ENCODE results near the gene KCNH6. TPM values are rescaled to one million over a fixed set of nuclear protein-coding genes. Genes with fewer than 3 reads are reported as not detected.

The KCNH6 gene
- total and polyA plus RNA-seq, 5 donors from 2014 or later, result not detected

- Histone ChIP-seq H3K36me3 (ENCODE audit: control insufficient read depth, insufficient read depth, low read length) (no peaks in the 10 kb centered on the region), H3K27ac (ENCODE audit: insufficient read depth, low read length, poor library complexity, severe bottlenecking) (no peak overlapping the region), H3K9me3 (ENCODE audit: control insufficient read depth in 2 of 2, low read length in 2 of 2) (no peaks in the 10 kb centered on the region), H3K4me3 (ENCODE audit: low read depth, low read length) (no peak overlapping the region), H3K27me3 (ENCODE audit: control insufficient read depth, insufficient read depth, low read length) (no peaks in the 10 kb centered on the region), H3K4me1 (ENCODE audit: control insufficient read depth, insufficient read depth, low read length, poor library complexity, severe bottlenecking) (no peaks in the 10 kb centered on the region)
- ATAC-seq (ENCODE audit: low read depth in 2 of 2) (no peak), DNase-seq (no peak)
- H3K36me3 Mint-ChIP-seq, result no peaks in the 10 kb centered on the region
- peaks cover 0 to 1% (median 0%) of the 10 kb centered on the region in 7 donors for H3K9me3 Mint-ChIP-seq
- peaks cover 9% of the 10 kb centered on the region for H3K27me3 Mint-ChIP-seq
- no peak overlapping the region for H3K4me3 Mint-ChIP-seq
- H3K27ac Mint-ChIP-seq, result no peak overlapping the region
- H3K4me1 Mint-ChIP-seq, result no peaks in the 10 kb centered on the region
These were observed 32.2 kb upstream of the KCNH6 start for GRCh38 chr17:63490858-63491400.

GRCh38 chr17:63491413-63491812 is 31.7 kb upstream of the KCNH6 start:
- Histone ChIP-seq H3K4me1 (ENCODE audit: control insufficient read depth, insufficient read depth, low read length, poor library complexity, severe bottlenecking) (no peaks in the 10 kb centered on the region), H3K36me3 (ENCODE audit: control insufficient read depth, insufficient read depth, low read length) (no peaks in the 10 kb centered on the region), H3K27me3 (ENCODE audit: control insufficient read depth, insufficient read depth, low read length) (no peaks in the 10 kb centered on the region), H3K9me3 (ENCODE audit: control insufficient read depth in 2 of 2, low read length in 2 of 2) (no peaks in the 10 kb centered on the region), H3K27ac (ENCODE audit: insufficient read depth, low read length, poor library complexity, severe bottlenecking) (no peak overlapping the region), H3K4me3 (ENCODE audit: low read depth, low read length) (no peak overlapping the region)
- DNase-seq (no peak), ATAC-seq (ENCODE audit: low read depth in 2 of 2) (no peak)
- no peaks in the 10 kb centered on the region for H3K36me3 Mint-ChIP-seq
- H3K27ac Mint-ChIP-seq, result no peak overlapping the region
- H3K27me3 Mint-ChIP-seq, result peaks cover 4% of the 10 kb centered on the region
- H3K9me3 Mint-ChIP-seq, result peaks cover 0 to 1% (median 0%) of the 10 kb centered on the region in 7 donors
- H3K4me3 Mint-ChIP-seq, result no peak overlapping the region
- H3K4me1 Mint-ChIP-seq, result no peaks in the 10 kb centered on the region

- Histone ChIP-seq H3K9me3 (ENCODE audit: control insufficient read depth in 2 of 2, low read length in 2 of 2) (no peaks in the 10 kb centered on the region), H3K36me3 (ENCODE audit: control insufficient read depth, insufficient read depth, low read length) (no peaks in the 10 kb centered on the region), H3K27ac (ENCODE audit: insufficient read depth, low read length, poor library complexity, severe bottlenecking) (no peak overlapping the region), H3K27me3 (ENCODE audit: control insufficient read depth, insufficient read depth, low read length) (no peaks in the 10 kb centered on the region), H3K4me1 (ENCODE audit: control insufficient read depth, insufficient read depth, low read length, poor library complexity, severe bottlenecking) (no peaks in the 10 kb centered on the region), H3K4me3 (ENCODE audit: low read depth, low read length) (no peak overlapping the region)
- Mint-ChIP-seq H3K4me3 (no peak overlapping the region), H3K4me1 (no peaks in the 10 kb centered on the region), H3K27me3 (peaks cover 4% of the 10 kb centered on the region), H3K27ac (no peak overlapping the region), H3K9me3 (peaks cover 0 to 1% (median 0%) of the 10 kb centered on the region in 7 donors), H3K36me3 (no peaks in the 10 kb centered on the region)
- DNase-seq (no peak), ATAC-seq (ENCODE audit: low read depth in 2 of 2) (no peak)
These were observed 31.1 kb upstream of the KCNH6 start for GRCh38 chr17:63491977-63492618.

- no peaks in the 10 kb centered on the region for H3K9me3 ChIP-seq (ENCODE audit: control insufficient read depth in 2 of 2, low read length in 2 of 2)
- Mint-ChIP-seq H3K27ac (no peak overlapping the region), H3K9me3 (peaks cover 0 to 1% (median 0%) of the 10 kb centered on the region in 7 donors), H3K4me3 (no peak overlapping the region), H3K27me3 (peaks cover 4% of the 10 kb centered on the region), H3K4me1 (no peaks in the 10 kb centered on the region), H3K36me3 (no peaks in the 10 kb centered on the region)
- H3K27me3 ChIP-seq (ENCODE audit: control insufficient read depth, insufficient read depth, low read length), result no peaks in the 10 kb centered on the region
- no peak for DNase-seq
- no peak overlapping the region for H3K27ac ChIP-seq (ENCODE audit: insufficient read depth, low read length, poor library complexity, severe bottlenecking)
- H3K4me1 ChIP-seq (ENCODE audit: control insufficient read depth, insufficient read depth, low read length, poor library complexity, severe bottlenecking), result no peaks in the 10 kb centered on the region
- no peaks in the 10 kb centered on the region for H3K36me3 ChIP-seq (ENCODE audit: control insufficient read depth, insufficient read depth, low read length)
- no peak for ATAC-seq (ENCODE audit: low read depth in 2 of 2)
- H3K4me3 ChIP-seq (ENCODE audit: low read depth, low read length), result no peak overlapping the region
These were observed 30.2 kb upstream of the KCNH6 start for GRCh38 chr17:63492940-63493339.

- H3K27ac ChIP-seq (ENCODE audit: insufficient read depth, low read length, poor library complexity, severe bottlenecking), result no peak overlapping the region
- ATAC-seq (ENCODE audit: low read depth in 2 of 2) (no peak), DNase-seq (no peak)
- H3K4me3 ChIP-seq (ENCODE audit: low read depth, low read length), result no peak overlapping the region
- no peaks in the 10 kb centered on the region for H3K9me3 ChIP-seq (ENCODE audit: control insufficient read depth in 2 of 2, low read length in 2 of 2)
- H3K36me3 Mint-ChIP-seq, result no peaks in the 10 kb centered on the region
- no peaks in the 10 kb centered on the region for H3K4me1 ChIP-seq (ENCODE audit: control insufficient read depth, insufficient read depth, low read length, poor library complexity, severe bottlenecking)
- peaks cover 3% of the 10 kb centered on the region for H3K27me3 Mint-ChIP-seq
- H3K4me3 Mint-ChIP-seq, result no peak overlapping the region
- H3K9me3 Mint-ChIP-seq, result peaks cover 0 to 1% (median 0%) of the 10 kb centered on the region in 7 donors
- H3K4me1 Mint-ChIP-seq, result no peaks in the 10 kb centered on the region
- H3K27me3 ChIP-seq (ENCODE audit: control insufficient read depth, insufficient read depth, low read length), result no peaks in the 10 kb centered on the region
- no peak overlapping the region for H3K27ac Mint-ChIP-seq
- H3K36me3 ChIP-seq (ENCODE audit: control insufficient read depth, insufficient read depth, low read length), result no peaks in the 10 kb centered on the region
These were observed 29.7 kb upstream of the KCNH6 start for GRCh38 chr17:63493411-63493810.

- DNase-seq (no peak), ATAC-seq (ENCODE audit: low read depth in 2 of 2) (no peak)
- H3K9me3 ChIP-seq (ENCODE audit: control insufficient read depth in 2 of 2, low read length in 2 of 2), result no peaks in the 10 kb centered on the region
- no peaks in the 10 kb centered on the region for H3K4me1 Mint-ChIP-seq
- no peak overlapping the region for H3K4me3 Mint-ChIP-seq
- no peak overlapping the region for H3K4me3 ChIP-seq (ENCODE audit: low read depth, low read length)
- no peaks in the 10 kb centered on the region for H3K27me3 Mint-ChIP-seq
- H3K27ac ChIP-seq (ENCODE audit: insufficient read depth, low read length, poor library complexity, severe bottlenecking), result no peak overlapping the region
- no peaks in the 10 kb centered on the region for H3K4me1 ChIP-seq (ENCODE audit: control insufficient read depth, insufficient read depth, low read length, poor library complexity, severe bottlenecking)
- peaks cover 0 to 1% (median 0%) of the 10 kb centered on the region in 7 donors for H3K9me3 Mint-ChIP-seq
- H3K27ac Mint-ChIP-seq, result no peak overlapping the region
- H3K27me3 ChIP-seq (ENCODE audit: control insufficient read depth, insufficient read depth, low read length), result no peaks in the 10 kb centered on the region
- H3K36me3 Mint-ChIP-seq, result no peaks in the 10 kb centered on the region
- no peaks in the 10 kb centered on the region for H3K36me3 ChIP-seq (ENCODE audit: control insufficient read depth, insufficient read depth, low read length)
These were observed 28.7 kb upstream of the KCNH6 start for GRCh38 chr17:63494300-63494928.

GRCh38 chr17:63495491-63495890 is 27.7 kb upstream of the KCNH6 start:
- Mint-ChIP-seq H3K9me3 (no peaks in the 10 kb centered on the region), H3K4me1 (no peaks in the 10 kb centered on the region)

GRCh38 chr17:63496177-63496576 is 27.0 kb upstream of the KCNH6 start:
- DNase-seq (no peak), ATAC-seq (ENCODE audit: low read depth in 2 of 2) (no peak)
- Histone ChIP-seq H3K27me3 (ENCODE audit: control insufficient read depth, insufficient read depth, low read length) (no peaks in the 10 kb centered on the region), H3K4me3 (ENCODE audit: low read depth, low read length) (no peak overlapping the region), H3K4me1 (ENCODE audit: control insufficient read depth, insufficient read depth, low read length, poor library complexity, severe bottlenecking) (no peaks in the 10 kb centered on the region), H3K9me3 (ENCODE audit: control insufficient read depth in 2 of 2, low read length in 2 of 2) (no peaks in the 10 kb centered on the region), H3K27ac (ENCODE audit: insufficient read depth, low read length, poor library complexity, severe bottlenecking) (no peak overlapping the region), H3K36me3 (ENCODE audit: control insufficient read depth, insufficient read depth, low read length) (no peaks in the 10 kb centered on the region)
- Mint-ChIP-seq H3K4me1 (no peaks in the 10 kb centered on the region), H3K4me3 (no peak overlapping the region), H3K9me3 (no peaks in the 10 kb centered on the region), H3K36me3 (no peaks in the 10 kb centered on the region), H3K27ac (no peak overlapping the region), H3K27me3 (no peaks in the 10 kb centered on the region)

More at GRCh38 chr17:63495491-63495890, 27.7 kb upstream of the KCNH6 start:
- no peak for ATAC-seq (ENCODE audit: low read depth in 2 of 2)
- no peaks in the 10 kb centered on the region for H3K27me3 ChIP-seq (ENCODE audit: control insufficient read depth, insufficient read depth, low read length)
- Mint-ChIP-seq H3K27ac (no peak overlapping the region), H3K4me3 (no peak overlapping the region), H3K36me3 (no peaks in the 10 kb centered on the region), H3K27me3 (no peaks in the 10 kb centered on the region)
- no peak overlapping the region for H3K4me3 ChIP-seq (ENCODE audit: low read depth, low read length)
- no peak overlapping the region for H3K27ac ChIP-seq (ENCODE audit: insufficient read depth, low read length, poor library complexity, severe bottlenecking)
- H3K36me3 ChIP-seq (ENCODE audit: control insufficient read depth, insufficient read depth, low read length), result no peaks in the 10 kb centered on the region
- no peak for DNase-seq
- H3K9me3 ChIP-seq (ENCODE audit: control insufficient read depth in 2 of 2, low read length in 2 of 2), result no peaks in the 10 kb centered on the region
- H3K4me1 ChIP-seq (ENCODE audit: control insufficient read depth, insufficient read depth, low read length, poor library complexity, severe bottlenecking), result no peaks in the 10 kb centered on the region
